HG03571 (cell line): ENCODE measurements around the gene ELF4.

Experiments
- ATAC-seq: cut with Tn5 transposase; IDR thresholded peaks from one replicate; pipeline ENCODE4 v1.9.1; 2021; ENCODE audit not compliant: unreplicated experiment

ELF4 gene

GRCh38 chrX:130053236-130053635 is 57.1 kb downstream of the ELF4 start:
- ATAC-seq: no peak

DNA sequence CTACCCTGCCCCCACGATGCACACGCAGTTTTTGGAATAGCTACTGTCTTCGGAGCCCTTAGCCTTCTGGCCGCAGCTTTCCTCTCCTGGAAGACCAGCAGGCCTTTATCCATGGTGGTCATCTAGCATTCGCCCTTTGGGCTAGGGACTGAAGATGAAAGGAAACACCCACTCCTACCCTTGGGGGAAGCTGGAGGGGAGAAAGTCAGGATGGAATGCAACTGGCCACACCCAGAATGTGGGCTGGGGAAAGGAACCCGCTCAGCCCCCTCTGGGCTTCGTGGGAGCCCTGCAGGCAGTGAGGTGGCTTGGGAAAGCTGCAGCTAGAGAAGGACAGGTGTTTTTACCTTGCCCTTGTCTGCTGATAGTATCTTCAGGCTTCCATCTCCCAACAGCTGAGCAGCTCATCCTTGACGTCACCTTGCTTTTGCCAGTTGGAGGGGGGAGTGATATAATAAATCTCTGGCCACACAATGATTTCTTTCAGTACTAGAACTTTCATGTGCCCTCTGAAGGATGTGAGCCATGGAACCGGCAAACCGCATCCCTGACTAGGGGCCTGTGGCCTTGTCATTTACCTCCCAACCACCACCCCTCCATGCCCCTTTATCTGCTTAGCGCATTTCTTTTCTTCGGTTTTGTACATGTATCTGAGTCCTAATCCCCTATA is 59.0 kb downstream of the ELF4 start:
- ATAC-seq: no peak

- ATAC-seq: no peak
These were observed 60.5 kb downstream of the ELF4 start for GRCh38 chrX:130049821-130050220.

- ATAC-seq: no peak
These were observed 61.5 kb downstream of the ELF4 start for GRCh38 chrX:130048686-130049222.

- ATAC-seq: no peak
These were observed 62.9 kb downstream of the ELF4 start for GRCh38 chrX:130047416-130047815.

DNA sequence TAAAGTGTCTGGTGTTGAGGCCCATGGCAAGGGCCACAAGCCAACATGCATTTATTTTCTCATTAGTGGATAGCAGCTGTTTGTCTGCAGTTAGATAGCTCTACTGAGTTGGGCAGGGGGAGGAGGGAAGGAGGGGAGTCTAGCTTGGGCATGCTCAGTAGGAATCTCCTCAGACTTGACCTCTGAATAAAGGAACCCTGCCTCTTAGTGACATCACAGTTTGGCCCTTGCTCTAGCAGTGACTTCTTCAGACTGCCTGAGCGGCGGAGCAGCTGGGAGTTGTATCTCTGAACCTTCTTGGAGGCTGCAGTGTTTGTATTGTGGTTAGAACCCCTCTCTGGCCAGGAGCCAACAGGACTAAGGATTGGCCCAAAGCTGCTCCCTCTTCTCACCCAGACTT is 70.5 kb downstream of the ELF4 start:
- no peak for ATAC-seq

DNA sequence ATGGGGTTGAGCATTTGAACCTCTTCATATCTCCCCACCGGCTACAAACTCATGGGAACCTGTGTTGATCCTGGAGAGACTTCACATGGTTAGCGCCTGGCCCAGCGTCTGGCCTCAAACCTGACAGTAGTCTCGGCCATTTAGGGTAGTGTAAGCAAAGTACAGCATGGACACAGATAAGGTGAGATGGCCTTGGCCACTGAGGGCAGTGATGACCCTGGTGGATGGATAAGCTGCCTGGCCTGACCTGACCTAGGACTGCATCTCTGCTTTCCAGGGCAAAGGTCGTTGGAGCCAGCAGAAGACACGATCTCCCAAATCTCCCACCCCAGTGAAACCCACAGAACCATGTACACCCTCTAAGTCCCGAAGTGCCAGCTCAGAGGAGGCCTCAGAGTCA is 76.1 kb downstream of the ELF4 start:
- no peak for ATAC-seq

DNA sequence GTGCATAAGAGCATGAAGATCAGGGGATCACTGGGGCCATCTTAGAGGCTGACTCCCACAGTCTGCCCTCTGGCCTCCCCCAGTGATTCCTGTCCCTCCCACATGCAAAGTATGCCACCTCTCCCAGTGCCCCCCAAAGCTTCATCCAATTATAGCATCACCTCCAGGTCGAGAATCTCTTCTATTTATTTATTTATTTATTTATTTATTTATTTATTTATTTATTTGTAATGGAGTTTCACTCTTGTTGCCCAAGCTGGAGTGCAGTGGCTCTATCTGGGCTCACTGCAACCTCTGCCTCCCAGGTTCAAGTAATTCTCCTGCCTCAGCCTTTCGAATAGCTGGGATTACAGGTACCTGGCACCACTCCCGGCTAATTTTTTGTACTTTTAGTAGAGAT is 77.7 kb downstream of the ELF4 start:
- no peak for ATAC-seq

- ATAC-seq: no peak
These were observed 79.5 kb downstream of the ELF4 start for GRCh38 chrX:130030826-130031225.

DNA sequence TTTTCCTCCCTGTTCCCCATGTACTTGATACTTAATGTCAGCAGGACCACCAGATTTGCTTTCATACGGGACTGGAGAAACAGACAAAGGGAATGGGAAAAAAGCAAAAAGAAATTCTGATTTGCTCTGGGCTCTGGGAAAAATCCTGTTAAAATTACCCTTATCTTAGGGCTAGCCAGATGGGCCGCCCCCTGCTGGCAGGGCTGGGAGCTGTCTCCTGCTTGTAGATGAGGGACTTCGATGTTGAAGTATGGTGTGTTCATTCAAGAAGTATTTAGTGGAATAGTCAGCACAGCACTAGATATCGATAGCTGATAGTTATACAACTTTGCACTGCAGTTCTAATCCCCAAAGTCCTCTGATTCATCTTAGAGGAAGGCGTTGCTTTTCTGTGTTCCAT is 82.1 kb downstream of the ELF4 start:
- no peak for ATAC-seq

- no peak for ATAC-seq
These were observed 82.7 kb downstream of the ELF4 start for GRCh38 chrX:130027569-130027968.

DNA sequence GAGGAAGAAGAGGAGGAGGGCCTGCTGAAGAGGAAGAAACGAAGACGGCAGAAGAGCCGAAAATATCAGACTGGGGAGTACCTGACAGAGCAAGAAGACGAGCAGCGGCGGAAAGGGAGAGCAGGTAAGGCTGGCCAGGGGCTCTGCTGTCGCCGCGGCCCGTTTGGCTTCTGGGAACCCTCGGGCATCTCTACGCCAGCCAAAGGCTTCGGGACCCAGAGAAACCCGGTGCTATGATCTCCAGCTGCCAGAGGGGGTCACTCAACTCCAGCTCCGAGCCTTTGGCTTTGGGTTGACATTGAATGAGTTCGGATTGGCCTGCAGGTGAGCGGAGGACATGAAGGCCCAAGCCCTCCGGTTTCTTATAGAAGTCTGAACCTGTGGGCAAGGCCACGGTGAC is 85.0 kb downstream of the ELF4 start:
- ATAC-seq: no peak

- ATAC-seq: peak; percentile 97
These were observed 86.2 kb downstream of the ELF4 start for GRCh38 chrX:130024127-130024526.

DNA sequence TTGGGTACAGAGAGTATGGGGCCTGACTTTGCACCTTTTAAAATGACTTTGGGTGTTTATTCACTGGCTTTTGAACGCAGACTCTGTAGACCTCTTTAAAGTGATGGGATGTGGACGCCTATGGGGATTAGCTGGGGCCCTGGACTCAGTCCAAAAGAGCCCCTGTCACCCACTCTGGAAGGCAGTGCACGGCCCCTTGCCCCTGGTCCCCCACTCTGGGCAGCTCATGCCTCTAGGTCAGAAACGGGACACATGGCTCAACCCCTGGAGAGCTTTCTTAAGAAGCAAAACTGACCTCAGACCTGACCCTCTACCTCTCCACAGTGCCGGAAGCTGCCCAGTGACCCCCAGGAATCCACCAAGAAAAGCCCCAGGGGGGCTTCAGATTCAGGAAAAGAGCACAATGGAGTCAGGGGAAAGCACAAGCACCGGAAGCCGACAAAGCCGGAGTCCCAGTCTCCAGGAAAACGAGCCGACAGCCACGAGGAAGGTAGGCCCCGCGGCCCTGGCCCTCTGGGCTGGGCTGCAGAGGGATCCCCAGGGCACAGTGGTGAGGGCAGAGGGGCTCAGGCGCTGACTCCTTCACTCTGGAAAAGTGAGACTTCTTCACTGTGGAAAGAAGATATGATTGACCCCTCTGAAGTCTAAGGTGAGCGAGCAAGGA is 89.5 kb downstream of the ELF4 start:
- no peak for ATAC-seq

GRCh38 chrX:130018143-130018542 is 92.2 kb downstream of the ELF4 start:
- no peak for ATAC-seq

GRCh38 chrX:130015181-130015580 is 95.1 kb downstream of the ELF4 start:
- ATAC-seq: no peak
